Keratinocyte (primary cell): ENCODE measurements around the gene AHNAK. TPM values are rescaled to one million over a fixed set of nuclear protein-coding genes. Genes with fewer than 3 reads are reported as not detected.

ENCODE experiments used
- DNase-seq: peaks from one replicate; pipeline ENCODE4 v3.0.0-alpha.2; 2011; ENCODE audit warnings: low read depth, missing footprints, low spot score
- FAIRE-seq: peaks from 2 replicates; lab custom pipeline; 2011; peaks lifted over from hg19 to GRCh38; lab: Jason Lieb, UNC
- H2AFZ ChIP-seq: 2 replicates; pipeline ENCODE4 v1.6.0; 2012; ENCODE audit warnings: low read length, control low read depth, inconsistent platforms; ENCODE audit not compliant: control insufficient read depth
- H3K27ac ChIP-seq: 2 replicates; pipeline ENCODE4 v1.5.1; 2011; ENCODE audit warnings: low read length; ENCODE audit not compliant: control insufficient read depth, insufficient read depth
- H3K27me3 ChIP-seq: 3 replicates; pipeline ENCODE4 v1.6.0; 2011; ENCODE audit warnings: low read length; ENCODE audit not compliant: control insufficient read depth, insufficient read depth; ENCODE audit errors: extremely low read depth
- H3K36me3 ChIP-seq, 2 experiments: 2 replicates in 1 of 2; 3 replicates in 1 of 2; pipeline ENCODE4 v1.5.1; 2011; ENCODE audit warnings: low read length in 2 of 2, mild to moderate bottlenecking in 1 of 2; ENCODE audit not compliant: control insufficient read depth in 2 of 2, insufficient read depth in 2 of 2; ENCODE audit errors: extremely low read depth in 1 of 2
- H3K4me1 ChIP-seq: 3 replicates; pipeline ENCODE4 v1.5.1; 2011; ENCODE audit warnings: low read length; ENCODE audit not compliant: control insufficient read depth, insufficient read depth; ENCODE audit errors: extremely low read depth
- H3K4me2 ChIP-seq: 3 replicates; pipeline ENCODE4 v1.6.0; 2011; ENCODE audit warnings: low read depth, low read length; ENCODE audit not compliant: control insufficient read depth, insufficient read depth; ENCODE audit errors: extremely low read depth
- H3K4me3 ChIP-seq, 3 experiments: fragments of 200-600 bp in 1 of 3; sonication (generic) in 1 of 3; 2 replicates in 2 of 3; 3 replicates in 1 of 3; pipeline ENCODE4 v1.5.1; 2011 to 2016; ENCODE audit warnings: low read length in 3 of 3, mild to moderate bottlenecking in 3 of 3, control low read depth in 2 of 3, inconsistent platforms in 1 of 3, low read depth in 1 of 3, mixed read lengths in 1 of 3, mixed run types in 1 of 3, moderate library complexity in 1 of 3; ENCODE audit not compliant: control insufficient read depth in 2 of 3, insufficient read depth in 2 of 3; ENCODE audit errors: extremely low read depth in 1 of 3
- H3K79me2 ChIP-seq: 2 replicates; pipeline ENCODE4 v1.6.0; 2012; ENCODE audit warnings: low read length; ENCODE audit not compliant: control insufficient read depth, insufficient read depth
- H3K9ac ChIP-seq: 3 replicates; pipeline ENCODE4 v1.6.0; 2011; ENCODE audit warnings: low read length; ENCODE audit not compliant: control insufficient read depth, insufficient read depth; ENCODE audit errors: extremely low read depth
- H3K9me1 ChIP-seq: 3 replicates; pipeline ENCODE4 v1.6.0; 2011; ENCODE audit warnings: low read length; ENCODE audit not compliant: control insufficient read depth, insufficient read depth; ENCODE audit errors: extremely low read depth
- H3K9me3 ChIP-seq: 2 replicates; pipeline ENCODE4 v1.5.1; 2012; ENCODE audit warnings: low read depth, low read length; ENCODE audit not compliant: control insufficient read depth
- H4K20me1 ChIP-seq: 3 replicates; pipeline ENCODE4 v1.6.0; 2011; ENCODE audit warnings: low read length; ENCODE audit not compliant: control insufficient read depth, insufficient read depth; ENCODE audit errors: extremely low read depth
- EZH2 ChIP-seq: IDR thresholded peaks from one replicate; pipeline ENCODE4 v1.6.1; 2012; ENCODE audit warnings: inconsistent platforms, mild to moderate bottlenecking, low read length, moderate library complexity
- dilution Hi-C: fragments of 300-500 bp; cut with MboI; formaldehyde crosslinking; loops from one replicate; pipeline ENCODE4 v1.7.0; 2020; ENCODE audit warnings: low sequenced_read_pairs; ENCODE audit not compliant: extremely low pct_ligation_motif_present
- polyA plus RNA-seq, 5 experiments: library from polyadenylated mRNA; depleted of rRNA in 3 of 5; stranded (reverse) in 3 of 5; stranded (forward) in 1 of 5; unstranded in 1 of 5; fragments of >200 nt; gene quantifications; 1 replicate in 1 of 5; 2 replicates in 3 of 5; 3 replicates in 1 of 5; pipeline versions ENCODE4 v1.2.1 to v1.2.3, GENCODE V29; 2011 to 2012; ENCODE audit warnings: missing spikeins in 2 of 5, low read depth in 1 of 5, low replicate concordance in 1 of 5
- TF ChIP-seq, protein P1 (sequence below), 3 experiments: IDR thresholded peaks in 1 of 3; conservative IDR thresholded peaks in 1 of 3; optimal IDR thresholded peaks in 1 of 3; 2 replicates in 2 of 3; 3 replicates in 1 of 3; pipeline versions ENCODE3 to v1.5.1; 2011; ENCODE audit warnings: low read length in 3 of 3, mild to moderate bottlenecking in 3 of 3, moderate library complexity in 2 of 3, control low read depth in 1 of 3, inconsistent platforms in 1 of 3; ENCODE audit not compliant: insufficient read depth in 2 of 3; ENCODE audit errors: extremely low read depth in 1 of 3

AHNAK gene
- polyA plus RNA-seq, 1 donor (not counting 4 experiments of a cell fraction or from before 2014, with no cell fraction given) = 220 TPM

DNA sequence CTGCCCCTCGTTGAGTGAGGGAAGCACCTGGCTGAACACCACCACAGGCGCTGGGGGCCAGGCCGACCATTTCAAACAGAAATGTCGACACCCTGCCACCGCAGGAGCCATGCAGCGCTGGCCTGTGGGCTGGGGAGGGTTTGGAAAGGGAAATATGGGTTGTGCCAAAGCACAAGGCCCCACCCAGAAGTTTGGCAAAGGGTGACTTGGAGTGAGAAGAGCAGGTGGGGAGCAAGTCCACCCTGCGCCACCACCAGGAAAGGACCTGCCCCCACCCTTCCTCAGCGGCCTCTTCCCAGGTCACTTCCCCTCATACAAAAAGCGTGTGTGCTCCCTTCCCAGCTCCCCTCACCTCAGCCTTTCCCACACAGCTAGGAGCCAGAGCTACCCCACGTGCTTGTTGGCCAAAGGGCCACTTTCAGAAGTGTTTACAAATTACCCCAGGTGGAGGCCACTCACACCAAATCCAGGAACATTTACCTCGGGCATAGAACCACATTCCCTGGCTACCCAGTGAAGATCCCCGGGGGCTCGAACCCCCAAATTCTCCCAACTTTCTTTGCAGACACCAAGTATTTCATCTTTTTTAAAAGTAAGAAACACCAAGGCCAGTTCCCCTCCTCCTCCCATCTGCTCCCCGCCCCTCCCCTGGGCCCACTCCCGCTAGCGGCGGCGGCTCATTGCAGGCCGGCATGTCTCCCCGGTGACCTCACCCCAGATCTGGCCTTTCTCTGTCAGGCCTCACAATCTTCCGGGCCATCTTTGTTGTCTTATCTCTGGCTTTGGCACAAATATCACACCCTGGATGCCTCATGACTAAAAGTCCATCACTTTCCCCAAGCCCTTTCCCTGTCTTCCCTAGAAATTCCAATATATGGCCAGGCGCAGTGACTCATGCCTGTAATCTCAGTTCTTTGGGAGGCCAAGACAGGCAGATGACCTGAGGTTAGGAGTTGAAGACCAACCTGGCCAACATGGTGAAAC lies 148.3 kb downstream of the AHNAK start:
- Histone ChIP-seq H3K79me2 (no peaks in the 10 kb centered on the region), H3K4me1 (peaks cover 8% of the 10 kb centered on the region), H3K36me3 (no peaks in the 10 kb centered on the region), H3K9ac (no peak overlapping the region), H3K4me3 (no peak overlapping the region), H3K27ac (no peak overlapping the region), H3K27me3 (no peaks in the 10 kb centered on the region), H2AFZ (peak overlapping the region; percentile 12), H3K9me1 (no peaks in the 10 kb centered on the region), H3K4me2 (no peak overlapping the region), H4K20me1 (no peaks in the 10 kb centered on the region), H3K9me3 (no peaks in the 10 kb centered on the region)
- DNase-seq (no peak), FAIRE-seq (no peak)
- TF ChIP-seq, protein P1, sequence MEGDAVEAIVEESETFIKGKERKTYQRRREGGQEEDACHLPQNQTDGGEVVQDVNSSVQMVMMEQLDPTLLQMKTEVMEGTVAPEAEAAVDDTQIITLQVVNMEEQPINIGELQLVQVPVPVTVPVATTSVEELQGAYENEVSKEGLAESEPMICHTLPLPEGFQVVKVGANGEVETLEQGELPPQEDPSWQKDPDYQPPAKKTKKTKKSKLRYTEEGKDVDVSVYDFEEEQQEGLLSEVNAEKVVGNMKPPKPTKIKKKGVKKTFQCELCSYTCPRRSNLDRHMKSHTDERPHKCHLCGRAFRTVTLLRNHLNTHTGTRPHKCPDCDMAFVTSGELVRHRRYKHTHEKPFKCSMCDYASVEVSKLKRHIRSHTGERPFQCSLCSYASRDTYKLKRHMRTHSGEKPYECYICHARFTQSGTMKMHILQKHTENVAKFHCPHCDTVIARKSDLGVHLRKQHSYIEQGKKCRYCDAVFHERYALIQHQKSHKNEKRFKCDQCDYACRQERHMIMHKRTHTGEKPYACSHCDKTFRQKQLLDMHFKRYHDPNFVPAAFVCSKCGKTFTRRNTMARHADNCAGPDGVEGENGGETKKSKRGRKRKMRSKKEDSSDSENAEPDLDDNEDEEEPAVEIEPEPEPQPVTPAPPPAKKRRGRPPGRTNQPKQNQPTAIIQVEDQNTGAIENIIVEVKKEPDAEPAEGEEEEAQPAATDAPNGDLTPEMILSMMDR (optimal IDR thresholded peaks at IDR 0.05 in 1 of 3, IDR thresholded peaks at IDR 0.05 in 1 of 3, conservative IDR thresholded peaks at IDR 0.05 in 1 of 3; ENCODE audit: extremely low read depth in 1 of 3, insufficient read depth in 2 of 3, low read length in 3 of 3) = no peak
- no peak for TF ChIP-seq EZH2
- dilution Hi-C loops = no loop called here

DNA sequence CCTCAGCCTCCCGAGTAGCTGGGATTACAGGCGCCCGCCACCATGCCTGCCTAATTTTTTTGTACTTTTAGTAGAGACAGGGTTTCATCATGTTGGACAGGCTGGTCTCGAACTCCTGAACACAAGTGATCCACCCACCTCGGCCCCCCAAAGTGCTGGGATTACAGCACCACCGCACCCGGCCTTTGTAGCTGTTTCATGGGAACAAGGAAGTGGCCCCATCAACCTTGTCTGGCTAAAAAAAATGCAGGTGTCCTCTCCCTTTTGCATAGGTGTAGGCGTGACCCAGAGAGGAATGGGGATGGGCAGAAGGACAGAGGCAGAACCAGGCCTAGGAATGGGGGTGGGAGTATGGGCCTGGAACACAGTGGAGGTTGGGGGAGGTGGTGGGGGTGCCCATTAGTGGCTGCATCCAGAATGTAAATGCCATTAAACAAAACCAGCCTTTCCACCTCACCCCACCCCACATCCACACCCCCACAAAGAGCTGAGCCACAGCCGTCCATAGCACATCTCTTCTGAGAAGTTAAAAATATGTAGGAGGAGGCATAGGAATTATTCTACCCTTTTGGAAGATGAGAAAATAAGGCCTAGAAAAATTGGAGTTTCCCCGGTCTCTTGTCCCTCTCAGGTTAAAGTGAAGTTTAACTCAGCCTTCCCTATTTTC lies 150.6 kb downstream of the AHNAK start:
- DNase-seq = no peak

More for the DNA sequence above, 150.6 kb downstream of the AHNAK start:
- H3K9me1 ChIP-seq = no peaks in the 10 kb centered on the region
- no peaks in the 10 kb centered on the region for H3K79me2 ChIP-seq
- H3K9me3 ChIP-seq = no peaks in the 10 kb centered on the region
- H2AFZ ChIP-seq = no peak overlapping the region
- no peak for FAIRE-seq
- dilution Hi-C loops = no loop called here
- TF ChIP-seq EZH2 = no peak
- TF ChIP-seq, protein P1 (optimal IDR thresholded peaks at IDR 0.05 in 1 of 3, IDR thresholded peaks at IDR 0.05 in 1 of 3, conservative IDR thresholded peaks at IDR 0.05 in 1 of 3; ENCODE audit: extremely low read depth in 1 of 3, insufficient read depth in 2 of 3, low read length in 3 of 3) = no peak
- no peak overlapping the region for H3K4me3 ChIP-seq
- no peaks in the 10 kb centered on the region for H3K27me3 ChIP-seq
- H4K20me1 ChIP-seq = no peaks in the 10 kb centered on the region
- H3K27ac ChIP-seq = no peak overlapping the region
- H3K4me2 ChIP-seq = no peak overlapping the region
- H3K36me3 ChIP-seq = no peaks in the 10 kb centered on the region
- H3K9ac ChIP-seq = no peak overlapping the region
- peaks cover 8% of the 10 kb centered on the region for H3K4me1 ChIP-seq
